HG02678 (cell line): Measurements from ENCODE around the gene EVA1A.

Experiments
- ATAC-seq: cut with Tn5 transposase; IDR thresholded peaks from one replicate; pipeline ENCODE4 v1.9.1; 2021; ENCODE audit warnings: mild to moderate bottlenecking, moderate library complexity; ENCODE audit not compliant: unreplicated experiment

EVA1A gene

DNA sequence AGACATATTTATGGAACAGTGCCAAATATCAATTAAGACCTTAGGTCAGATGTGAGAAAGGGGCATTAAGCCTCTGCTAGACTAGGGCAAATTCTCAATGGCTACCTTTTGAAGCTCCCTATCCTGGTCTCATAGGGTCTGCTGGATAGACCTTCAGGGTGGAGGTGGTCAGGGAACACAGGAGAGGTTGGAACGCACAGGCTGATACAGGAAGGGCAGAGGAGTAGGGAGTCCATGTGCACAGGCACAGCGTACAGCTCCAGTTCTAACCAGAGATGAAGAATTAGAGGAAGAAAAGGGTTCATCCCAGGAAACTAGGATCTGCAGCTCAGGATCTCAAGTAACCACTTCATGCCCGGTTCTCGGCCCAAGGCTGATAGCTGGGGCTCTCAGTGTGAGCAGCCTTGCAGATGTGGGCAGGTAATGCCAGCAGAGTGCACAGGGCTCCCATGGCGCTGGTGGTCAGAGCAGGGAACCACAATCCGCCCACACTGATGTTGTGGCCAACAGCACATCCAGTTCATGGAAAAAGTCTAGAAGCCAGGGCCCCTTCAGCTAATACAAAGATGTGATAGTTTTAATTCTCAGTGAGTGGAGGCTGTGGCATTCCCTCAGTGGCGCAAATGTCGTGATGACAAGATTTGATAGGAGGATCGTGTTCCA lies 3.4 kb upstream of the EVA1A start:
- no peak for ATAC-seq

DNA sequence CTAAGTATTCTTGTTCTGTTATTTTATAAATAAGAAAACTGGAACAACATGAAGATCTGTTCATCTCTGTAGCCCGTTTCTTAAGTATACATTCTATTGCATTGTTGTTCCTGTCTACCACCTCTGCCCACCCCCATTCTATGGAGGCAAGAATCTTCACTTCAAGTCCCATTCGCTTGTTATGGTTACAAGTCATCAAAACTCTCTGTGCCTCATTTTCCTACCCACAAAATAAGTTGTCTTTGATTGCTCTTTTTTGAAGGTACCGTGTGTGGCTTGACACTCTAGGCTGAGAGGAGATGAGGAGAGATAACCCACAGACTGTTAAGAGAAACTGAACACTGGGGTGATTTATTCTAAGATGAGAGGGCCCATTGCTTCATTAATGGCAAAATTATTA lies 2.9 kb upstream of the EVA1A start:
- no peak for ATAC-seq

DNA sequence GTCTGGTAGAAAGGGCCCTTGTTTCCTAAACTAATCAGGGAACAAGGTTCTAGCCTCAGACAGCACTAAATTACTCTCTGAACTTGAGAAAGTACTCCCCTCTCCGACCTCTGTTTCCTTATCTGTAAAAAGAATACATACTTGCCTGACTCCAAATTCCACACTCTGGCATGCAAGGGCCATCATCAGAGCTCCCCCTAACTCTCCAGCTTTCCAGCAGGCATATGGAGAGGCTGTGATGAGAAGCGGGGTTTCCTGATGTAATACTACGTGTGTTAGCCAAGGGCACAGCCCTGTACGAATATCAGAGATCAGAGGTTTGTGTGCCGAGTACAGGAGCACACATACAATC lies 1.8 kb upstream of the EVA1A start:
- no peak for ATAC-seq

DNA sequence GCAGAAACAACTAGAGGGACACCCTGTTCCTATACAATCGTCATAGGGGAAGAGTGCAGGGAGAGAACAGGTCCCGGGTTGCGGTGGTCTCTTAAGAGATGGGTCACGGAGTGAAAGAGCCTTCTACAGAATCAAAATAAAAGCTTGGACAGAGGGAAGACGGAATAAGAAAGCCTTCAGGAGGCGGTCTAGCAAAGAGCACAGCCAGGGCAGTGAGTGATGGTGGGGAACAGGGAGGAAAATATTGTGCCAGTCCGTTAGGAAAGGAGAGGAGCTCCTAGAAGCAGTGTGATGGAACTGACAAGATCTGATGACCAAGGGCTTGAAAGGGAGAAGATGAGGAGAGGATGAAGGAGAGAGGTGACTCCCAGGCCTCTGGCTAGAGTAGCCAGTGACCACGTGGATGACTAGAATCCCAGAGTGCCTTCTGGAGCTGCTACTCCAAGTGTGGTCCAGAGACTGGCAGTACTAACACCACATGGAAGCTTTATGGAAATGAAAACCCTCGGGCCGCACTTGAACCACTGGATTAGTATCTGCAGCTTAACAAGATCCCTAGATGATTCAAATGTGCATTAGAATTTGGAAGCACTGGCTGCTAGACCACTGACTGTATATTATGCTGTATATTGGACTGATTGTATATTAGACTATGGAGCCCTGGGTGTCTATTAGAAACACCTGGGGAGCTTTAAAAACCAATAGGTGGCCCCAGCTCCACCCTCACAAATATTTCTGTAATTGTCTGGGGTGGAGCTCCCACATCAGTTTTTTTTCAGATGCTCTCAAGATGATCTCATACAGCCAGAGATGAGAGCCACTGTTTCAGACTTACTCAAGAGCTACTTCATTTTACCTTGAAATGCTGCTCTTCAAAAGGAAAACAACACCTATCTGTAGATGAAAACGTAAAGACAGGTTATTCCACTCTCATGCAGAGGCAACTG lies 1.1 kb upstream of the EVA1A start:
- no peak for ATAC-seq

DNA sequence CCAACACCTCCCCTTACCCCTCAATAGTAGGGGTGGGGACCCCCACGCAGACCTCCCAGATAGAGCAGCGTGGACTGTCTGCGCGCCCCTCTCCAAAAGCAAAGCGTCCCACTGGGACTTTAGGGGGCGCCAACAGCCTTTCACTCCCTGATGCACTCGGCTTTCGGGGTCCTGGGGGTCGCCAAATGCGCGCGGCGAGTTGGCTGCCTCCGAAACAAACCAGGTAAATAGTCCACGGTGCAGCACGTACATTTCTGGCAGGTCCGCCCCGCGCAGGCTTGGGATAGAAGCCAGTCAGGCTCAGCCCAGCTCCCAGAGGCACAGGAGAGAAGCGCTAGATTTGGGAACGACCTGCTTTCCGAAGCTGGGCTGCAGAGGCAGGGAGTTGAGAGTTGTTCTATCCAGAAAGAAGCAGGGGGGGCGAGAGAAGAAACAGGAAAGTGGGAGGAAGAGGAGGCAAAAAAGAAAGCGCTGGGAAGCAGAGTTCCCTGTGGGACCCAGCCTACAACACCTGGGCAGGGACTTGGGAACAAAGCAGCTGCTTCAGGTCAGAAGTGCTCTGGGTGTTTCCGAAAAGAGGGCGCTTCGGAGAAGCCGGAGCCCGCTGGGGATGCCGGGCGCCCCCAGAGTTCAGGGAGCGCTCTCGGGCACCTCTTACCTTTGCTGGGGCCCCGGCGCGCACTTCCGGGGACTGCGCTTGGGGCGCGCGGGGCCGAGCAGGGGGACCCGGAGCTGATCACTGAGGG lies 544 bp downstream of the EVA1A start:
- ATAC-seq: peak; percentile 48

DNA sequence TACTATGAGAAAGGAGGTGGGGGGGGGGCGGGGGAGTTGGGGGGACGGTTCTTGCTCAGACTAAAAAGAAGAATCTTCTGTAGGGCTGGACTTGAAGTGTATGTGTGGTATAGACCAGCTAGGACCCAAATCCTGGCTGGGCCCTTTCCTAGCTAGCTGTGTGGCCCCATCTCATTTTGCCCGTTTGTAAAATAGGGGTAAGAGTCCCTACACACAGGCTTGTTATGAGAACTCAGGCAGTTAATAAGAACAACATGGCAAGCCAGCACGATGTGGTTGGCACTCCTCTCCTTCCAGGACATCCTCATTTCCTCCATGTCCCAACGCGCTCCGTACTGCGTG lies 1.1 kb downstream of the EVA1A start:
- no peak for ATAC-seq

DNA sequence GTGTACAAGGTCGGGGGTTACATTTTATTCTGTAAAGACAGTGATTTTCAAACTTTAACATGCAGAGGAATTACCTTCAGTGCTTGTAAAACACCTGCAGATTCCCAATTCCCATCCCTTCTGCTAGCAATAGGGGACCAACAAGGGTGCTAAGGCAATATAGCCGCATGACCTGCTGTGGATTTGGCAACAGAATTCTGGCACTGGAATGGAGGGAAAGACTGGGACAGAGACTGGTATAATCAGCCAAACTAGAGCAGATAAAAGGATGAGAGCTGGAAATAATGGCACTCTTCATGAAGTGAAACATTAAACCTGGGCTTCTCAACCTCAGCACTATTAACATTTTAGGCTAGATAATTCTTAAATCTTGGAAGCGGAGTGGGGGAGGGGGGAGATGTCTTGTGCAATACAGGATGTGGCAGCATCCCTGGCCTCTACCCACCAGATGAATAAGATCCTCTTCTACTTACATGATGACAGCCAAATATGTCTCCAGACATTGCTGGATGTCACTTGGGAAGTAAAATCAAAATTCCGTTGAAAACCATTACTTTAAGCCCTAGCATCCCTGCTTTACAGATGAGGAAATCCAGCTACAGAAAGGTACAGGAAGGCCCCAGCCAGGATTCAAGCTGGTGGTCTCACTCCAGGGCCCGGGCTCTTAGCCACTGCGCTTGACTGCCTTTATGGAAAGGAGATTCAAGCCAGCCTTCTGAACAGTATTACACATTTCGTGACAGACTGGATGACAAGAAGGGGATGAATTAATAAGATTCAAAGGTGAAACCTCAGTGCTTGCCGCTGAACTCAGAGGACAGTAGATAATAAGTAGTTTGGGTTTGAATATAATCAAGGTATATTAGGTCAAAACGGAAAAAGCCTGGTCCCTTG lies 1.7 kb downstream of the EVA1A start:
- ATAC-seq: no peak

DNA sequence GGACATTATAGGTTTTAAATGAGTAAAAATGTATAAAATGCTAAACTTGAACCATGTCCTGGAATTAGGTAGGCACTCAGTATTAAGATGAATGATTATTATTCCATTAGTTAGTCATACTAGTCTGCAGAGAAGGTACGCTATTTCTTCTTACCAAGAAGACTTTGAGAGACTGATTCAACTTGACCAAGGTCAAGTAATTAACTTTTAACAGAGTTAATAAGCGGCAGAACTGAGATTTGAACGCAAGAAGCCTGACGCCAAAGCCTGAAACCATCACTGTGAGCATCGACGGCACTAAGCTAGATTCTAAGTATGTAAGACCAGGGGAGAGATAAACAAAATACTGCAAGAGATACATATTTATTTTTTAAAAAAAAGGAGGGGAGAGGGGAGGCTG lies 2.6 kb downstream of the EVA1A start:
- no peak for ATAC-seq

DNA sequence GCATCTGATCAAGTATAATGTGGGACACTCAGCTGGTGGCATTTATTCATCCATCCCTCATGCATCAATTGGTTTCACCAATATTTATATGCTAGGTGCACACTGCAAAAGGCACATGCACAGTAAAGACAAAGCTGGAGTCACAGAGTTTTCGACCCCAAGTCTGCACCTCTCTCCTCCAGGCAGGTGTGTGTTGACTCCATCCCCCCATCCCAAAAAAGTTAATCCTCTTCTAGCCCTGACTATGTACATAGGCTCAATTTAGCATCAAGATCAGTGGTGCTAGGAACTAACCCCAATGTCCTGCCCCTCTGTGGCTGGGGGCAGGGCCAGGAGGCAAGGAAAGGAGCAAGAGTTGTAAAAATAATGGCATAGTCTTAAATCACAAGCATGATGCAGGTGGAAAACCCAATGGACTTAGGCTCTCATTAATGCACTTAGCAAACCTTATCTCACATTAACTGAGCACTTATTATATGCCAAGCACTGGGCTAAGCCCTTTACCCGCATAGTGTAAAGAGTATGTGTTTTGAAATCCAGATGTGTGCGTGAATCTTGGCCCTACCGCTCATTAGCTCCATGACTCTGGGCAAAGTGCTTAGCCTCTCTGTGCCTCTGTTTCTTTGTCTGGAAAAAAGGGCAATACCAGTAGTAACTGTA lies 3.1 kb downstream of the EVA1A start:
- no peak for ATAC-seq

DNA sequence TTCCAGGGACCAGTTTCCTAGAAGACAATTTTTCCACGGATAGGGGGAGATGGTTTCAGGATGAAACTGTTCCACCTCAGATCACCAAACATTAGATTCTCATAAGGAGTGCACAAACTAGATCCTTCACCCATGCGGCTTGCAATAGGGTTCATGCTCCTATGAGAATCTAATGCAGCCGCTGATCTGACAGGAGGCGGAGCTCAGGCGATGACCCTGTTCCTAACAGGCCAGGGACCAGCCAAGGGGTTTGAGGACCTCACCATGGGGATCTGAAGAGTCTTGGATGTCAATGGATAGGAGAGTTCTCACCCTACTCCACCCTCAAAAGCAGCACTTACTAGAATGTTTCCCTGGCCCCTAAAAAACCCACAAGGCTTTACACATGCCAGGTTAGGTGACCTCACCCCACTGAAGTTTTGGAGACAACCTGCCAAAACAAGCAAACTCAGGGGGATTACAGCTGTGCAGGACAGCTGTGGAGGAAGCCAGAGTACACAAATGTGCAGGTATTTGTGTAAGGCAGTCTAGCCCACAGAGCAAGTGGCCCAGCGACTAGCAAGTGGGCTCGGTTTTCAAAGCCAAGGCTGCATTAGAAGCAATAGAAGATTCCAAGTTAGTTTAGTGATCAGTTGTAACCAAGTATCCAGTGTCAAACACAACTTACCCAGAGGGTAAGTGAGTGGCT lies 3.9 kb downstream of the EVA1A start:
- ATAC-seq: no peak

DNA sequence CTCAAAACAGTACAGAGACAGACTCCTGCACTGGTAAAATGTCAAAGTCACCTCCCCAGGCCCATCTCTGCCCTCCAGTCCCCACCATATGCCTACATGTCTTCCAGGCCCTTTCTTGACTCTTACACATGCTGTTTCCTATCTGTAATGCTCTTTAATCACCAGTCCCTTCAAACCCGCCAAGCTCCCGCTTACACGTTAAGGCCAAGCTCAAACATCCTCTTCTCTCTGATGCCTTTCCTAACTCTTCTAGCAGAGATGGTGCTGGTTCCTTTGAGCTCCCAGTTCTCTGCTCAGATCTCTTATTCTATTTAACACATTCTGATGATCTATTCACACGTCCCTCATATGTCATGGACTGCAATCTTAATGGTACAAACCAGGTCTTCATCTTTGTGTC lies 5.0 kb downstream of the EVA1A start:
- ATAC-seq: no peak

DNA sequence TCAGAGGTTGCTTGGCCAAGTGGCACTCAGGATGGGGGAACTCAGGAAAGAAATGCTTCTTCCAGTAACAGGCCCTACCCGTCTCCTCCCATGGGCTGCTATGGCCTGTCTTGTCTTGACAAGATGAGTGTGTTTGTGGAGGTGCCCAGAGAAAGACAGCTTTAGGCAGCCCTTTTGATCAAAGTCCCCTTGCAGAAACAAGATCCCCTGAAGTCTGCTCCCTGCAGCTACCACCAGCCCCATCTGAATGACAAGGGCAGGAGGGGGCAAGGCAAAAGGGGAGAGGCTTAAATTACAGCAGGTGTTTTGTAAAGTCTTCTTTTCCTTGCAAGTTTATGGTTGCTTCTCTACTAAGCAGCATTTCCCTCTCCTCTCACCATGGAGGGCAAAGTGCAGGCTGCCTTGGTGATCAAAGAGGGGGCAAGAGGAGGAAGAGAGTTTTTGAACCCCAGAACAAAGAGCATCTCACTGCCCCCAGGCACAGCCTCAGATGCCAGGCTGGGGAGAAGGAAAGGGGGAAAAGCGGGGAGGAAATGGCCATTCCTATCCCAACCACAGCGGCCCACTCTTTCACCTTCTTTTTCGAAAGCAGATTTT lies 6.7 kb downstream of the EVA1A start:
- no peak for ATAC-seq

DNA sequence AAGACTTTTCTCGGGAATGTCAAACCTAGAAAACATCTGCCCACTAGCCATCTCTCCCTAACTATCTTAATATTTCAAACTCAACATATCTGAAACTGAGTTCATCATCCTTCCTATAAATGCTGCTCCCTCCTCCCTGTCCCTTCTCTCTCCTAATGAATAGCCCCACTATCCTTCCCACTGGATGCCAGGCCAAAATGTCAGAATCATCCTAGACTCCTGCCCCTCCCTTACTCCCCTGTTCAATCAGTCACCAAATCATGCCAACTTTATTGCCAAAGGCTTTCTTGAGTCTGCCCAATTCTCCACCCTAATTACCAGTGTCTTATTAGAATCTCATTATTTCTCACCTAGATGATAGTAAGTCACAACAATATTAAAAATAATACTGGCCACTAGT lies 8.5 kb downstream of the EVA1A start:
- no peak for ATAC-seq

DNA sequence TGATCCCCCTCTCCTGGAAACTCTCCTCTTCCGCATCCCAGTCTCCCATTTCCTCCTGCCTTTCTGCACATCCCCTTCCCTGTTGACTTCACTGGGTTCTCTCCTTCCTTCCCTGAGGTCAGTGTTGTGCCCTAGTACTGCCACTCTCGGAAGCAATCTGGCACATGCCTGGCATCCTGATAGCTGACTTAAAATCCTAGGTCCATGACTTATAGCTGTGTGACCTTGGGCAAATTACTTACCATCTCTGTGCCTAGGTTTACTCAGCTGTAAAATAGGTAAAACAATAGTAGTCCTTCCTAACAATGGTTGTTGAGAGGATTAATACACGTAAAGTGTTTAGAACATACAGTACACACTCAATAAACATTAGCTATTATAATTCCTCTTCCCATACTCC lies 9.3 kb downstream of the EVA1A start:
- no peak for ATAC-seq

DNA sequence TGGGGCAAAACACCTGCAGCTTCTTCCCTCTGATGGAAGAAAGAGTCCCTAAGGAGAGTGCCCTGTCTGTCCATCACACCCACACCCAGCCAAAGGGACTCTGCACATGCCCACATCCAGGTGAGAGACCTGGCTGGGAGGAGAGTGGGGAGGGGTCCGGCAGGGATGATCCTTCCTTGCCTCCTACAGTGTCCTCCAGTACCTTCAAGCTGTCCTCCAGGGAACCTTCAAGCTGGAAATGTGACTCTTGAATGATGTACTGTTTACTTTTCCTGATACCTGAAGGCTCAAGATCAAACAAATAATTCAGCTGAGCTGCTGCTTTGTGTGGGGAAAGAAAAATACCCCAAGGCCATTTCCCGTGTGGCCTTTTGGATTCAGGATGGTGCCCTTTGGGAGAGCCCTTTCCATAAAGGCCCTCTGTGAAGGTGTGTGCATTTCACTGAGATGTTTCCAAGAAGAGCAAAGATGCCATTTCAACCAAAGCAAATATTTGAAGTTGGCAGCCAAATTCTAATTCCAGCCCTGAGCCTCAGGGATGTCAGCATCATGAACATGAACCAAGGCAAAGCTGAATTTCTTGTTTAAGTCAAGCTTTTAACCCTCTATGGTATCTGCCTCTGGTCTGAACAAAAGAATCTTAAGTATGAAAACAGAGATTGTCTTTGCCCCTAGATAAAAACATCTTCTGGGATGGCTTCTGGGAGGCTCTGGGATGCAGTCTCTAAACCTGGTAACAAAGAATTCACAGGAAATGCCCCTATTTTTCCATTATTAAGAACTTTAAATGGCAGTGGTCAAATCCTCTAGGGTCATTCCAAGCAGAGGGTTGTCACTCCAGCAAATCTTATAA lies 11.1 kb downstream of the EVA1A start:
- no peak for ATAC-seq

DNA sequence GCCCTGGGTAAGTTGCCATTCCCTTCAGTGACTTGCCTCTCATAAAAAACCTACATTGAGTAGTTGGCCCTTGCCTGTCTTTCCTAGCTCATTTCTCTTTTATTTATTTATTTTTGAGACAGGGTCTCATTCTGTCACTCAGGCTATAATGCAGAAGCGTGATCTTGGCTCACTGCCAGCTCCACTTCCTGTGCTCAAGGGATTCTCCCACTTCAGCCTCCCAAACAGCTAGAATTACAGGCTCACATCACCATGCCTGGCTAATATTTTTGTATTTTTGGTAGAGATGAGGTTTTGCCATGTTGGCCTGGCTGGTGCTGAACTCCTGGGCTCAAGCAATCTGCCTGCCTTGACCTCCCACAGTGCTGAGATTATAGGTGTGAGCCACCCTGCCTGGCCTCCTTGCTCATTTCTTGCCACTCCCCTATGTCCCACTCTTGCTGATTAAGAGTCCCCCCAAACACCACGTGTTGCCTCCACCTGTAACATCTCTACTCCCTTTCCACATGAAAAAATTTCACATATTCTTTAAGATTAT lies 12.6 kb downstream of the EVA1A start:
- ATAC-seq: no peak

DNA sequence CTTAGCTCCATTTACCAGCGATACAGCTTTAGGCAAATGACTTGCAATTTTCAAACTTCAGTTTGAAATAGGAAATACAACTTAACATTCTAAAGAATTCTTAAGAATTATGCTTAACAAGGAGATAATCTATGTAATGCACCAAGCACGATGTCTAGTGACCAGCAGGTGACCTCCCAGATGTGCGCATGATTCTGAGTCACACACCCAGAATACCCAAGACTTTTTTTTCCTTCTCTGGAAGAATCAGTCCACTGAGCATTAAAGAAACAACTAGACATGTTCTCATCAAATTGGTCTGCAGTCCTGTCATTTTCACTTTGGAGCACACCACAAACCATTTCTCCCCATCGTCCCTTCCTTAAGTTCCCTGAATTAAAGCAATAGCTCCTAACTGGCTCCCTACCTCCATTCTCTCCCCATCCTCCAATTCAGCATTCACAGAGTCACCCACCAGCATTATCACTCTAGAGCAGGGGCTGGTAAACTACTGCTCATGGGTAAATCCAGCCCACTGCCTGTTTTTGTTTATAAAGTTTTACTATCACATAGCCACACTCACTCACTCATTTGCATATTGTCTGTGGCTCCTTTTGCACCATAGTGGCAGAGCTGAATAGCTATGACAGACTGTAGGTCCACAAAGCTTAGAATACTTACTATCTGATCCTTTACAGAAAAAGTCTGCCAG lies 13.2 kb downstream of the EVA1A start:
- ATAC-seq: no peak

DNA sequence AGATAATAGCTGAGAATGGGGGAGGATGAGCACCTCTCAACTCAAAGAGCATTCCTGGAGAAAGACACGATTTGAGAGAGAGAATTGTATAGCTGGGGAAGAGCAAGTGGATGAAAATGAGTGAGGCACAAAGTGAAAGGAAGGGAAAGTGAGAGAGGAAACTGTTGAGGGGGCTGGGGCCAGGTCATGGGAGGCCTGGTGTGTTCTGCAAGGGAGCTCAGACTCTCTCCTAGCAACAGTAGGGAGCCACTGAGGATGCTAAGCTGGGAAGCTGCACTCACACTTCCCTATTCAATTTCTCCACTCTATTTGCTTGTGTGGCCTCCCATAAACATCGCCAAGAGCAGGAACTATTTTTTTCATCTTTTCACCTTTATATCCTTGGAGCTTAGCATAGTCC lies 14.8 kb downstream of the EVA1A start:
- no peak for ATAC-seq
